Hematopoietic multipotent progenitor cell treated with erythropoietin and hydrocortisone succinate and interleukin-3 and kit ligand, for 15 days (in vitro differentiated cells): Measurements from ENCODE around the gene CLMP.
"Not testable (repeated sequence)": the region's sequence is repeated elsewhere in the genome, so short reads cannot be mapped to it uniquely, and the experiment has no call there.

Experiments
- DNase-seq: peaks from one replicate; pipeline ENCODE4 v3.0.0-alpha.2; 2015; ENCODE audit warnings: low spot score

Gene CLMP

DNA sequence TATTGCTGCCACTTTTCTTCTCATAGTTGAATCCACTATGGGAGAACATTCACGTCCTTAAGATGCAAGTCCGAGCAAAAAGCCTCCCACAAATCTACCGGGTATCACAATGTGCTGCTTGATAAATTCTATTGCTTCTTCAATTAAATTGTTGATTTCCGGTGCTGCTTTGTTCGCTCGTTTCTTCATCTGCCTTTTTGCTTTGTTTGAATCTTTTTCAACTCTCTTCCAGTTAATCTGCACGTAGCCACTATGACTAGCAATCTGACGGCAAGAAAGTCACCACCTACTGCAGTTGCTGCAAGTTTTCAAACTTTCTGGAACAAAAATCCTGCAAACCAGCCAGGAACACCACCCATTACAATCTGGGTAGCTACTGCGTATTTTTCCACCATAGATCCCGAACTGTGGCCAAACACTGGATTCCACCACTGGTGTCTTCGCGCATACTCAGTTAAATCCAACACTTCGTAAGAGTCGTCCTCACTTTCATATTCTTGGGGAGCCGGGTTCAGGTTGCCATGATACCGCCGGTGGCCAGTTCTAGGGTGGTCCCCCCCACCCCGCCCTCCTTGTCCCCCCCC is 59.1 kb downstream of the CLMP start:
- no peak for DNase-seq

DNA sequence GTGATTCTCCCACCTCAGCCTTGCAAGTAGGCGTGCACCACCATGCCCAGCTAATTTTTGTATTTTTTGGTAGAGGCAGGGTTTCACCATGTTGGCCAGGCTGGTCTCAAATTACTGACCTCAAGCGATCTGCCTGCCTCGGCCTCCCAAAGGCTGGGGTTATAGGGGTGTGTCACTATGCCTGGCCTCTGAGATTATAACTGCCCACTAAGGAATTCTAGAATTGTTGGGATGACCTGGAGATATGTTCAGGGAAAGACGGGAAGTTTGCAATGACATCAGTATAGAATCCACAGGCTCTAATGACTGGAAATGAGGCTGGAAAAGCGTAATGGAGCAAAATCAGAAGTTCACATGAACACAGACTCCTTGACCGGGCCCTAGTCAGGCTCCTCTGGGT is 62.2 kb downstream of the CLMP start:
- no peak for DNase-seq

DNA sequence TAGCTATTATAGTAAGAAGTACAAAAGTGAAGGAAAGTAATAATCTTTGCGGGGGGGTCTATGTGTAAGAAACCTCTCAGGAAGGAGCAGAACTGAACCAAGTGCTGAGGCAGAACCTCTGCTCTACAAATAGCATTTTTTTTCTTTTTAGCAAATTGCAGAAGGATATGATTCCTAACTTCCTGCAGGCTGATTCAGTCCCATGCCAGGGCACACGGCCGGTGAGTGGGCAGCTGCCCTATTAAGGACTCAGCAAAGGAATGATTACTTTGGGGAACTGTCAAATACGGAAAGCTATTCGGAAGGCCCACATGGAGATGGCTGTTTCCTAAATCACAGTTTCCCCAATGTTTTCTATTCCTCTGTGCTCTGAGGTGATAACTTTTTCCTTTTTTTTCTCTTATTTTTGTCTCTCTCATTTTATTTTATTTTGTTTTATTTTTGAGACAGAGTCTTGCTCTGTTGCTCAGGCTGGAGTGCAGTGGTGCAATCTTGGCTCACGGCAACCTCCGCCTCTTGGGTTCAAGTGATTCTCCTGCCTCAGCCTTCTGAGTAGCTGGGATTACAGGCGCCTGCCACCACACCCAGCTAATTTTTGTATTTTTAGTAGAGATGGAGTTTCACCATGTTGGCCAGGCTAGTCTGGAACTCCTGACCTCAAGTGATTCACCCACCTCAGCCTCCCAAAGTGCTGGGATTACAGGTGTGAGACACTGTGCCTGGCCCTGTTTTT is 62.8 kb downstream of the CLMP start:
- not testable (repeated sequence) for DNase-seq

DNA sequence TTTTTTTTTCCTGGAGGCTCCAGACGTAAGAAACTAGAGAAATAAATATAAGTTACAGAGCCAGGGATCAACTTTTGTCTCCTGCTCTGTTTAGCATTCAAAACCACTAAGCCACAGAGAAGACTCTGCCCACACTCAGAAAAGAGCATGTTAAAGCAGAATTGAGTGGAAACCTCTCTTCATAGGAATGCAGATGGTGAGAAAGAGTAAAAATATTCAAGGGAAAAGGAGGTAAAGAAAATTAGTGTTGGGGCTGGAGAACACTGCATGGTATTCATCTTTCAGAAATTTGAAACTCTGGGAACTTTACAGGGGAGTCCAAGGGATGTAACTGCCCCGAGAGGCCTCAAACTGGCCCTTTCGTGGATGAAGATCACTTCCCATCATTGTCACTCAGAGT is 65.1 kb downstream of the CLMP start:
- DNase-seq = no peak

DNA sequence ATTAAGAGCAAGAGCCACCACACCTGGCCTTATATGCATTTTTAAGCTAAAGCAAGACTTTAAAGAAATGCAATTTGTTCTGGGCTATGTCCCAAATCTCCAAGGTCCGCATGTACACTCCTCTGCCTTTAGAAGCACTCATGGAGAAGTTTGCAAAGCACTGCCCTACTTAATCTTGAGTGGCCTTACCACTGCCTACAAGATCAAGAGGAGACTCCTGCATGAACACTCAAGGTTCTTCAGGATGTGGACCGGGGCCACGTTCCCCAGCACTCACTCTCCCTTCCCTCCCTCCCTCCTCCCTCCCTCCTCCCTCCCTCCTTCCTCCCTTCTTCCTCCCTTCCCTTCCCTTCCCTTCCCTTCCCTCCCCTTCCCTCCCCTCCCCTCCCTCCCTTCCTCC is 69.9 kb downstream of the CLMP start:
- DNase-seq = no peak

DNA sequence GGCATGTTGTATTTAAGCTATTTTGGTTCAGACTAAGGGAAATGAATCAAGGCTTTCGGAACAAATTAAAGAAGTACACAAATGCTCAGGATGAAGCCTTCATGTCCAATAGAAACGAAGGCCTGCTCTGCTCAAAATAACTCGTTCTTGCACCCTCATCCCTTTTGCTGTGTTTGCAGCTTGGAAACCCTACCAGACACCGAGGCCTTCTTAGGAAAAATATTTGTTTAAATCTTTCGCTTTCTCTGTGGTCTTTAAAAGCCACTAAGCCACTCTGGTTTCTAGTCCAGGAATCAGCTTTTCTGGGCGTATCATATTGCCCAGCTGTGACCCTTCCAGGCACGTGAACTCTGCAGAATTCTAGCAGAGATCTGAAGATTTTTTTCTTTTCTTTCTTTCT is 72.2 kb downstream of the CLMP start:
- DNase-seq = no peak

DNA sequence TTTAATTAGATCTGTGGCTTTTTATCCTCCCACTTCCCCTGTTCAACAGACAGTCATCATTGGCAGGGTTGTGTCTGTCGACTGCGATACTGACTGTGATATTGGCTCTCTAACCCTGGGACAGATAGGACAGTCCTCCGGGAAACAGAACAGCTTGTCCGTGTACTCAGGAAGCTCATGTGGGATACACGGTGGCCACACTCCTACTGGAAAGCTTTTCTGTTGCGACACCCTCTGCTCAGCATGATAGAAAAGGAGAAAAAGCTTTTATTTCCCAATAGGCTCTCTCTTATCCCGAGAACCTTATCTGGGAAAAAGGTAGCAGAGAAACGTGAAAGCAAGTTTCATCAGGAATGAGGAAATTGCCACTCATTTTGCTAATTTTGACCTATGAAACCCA is 72.7 kb downstream of the CLMP start:
- DNase-seq = no peak

DNA sequence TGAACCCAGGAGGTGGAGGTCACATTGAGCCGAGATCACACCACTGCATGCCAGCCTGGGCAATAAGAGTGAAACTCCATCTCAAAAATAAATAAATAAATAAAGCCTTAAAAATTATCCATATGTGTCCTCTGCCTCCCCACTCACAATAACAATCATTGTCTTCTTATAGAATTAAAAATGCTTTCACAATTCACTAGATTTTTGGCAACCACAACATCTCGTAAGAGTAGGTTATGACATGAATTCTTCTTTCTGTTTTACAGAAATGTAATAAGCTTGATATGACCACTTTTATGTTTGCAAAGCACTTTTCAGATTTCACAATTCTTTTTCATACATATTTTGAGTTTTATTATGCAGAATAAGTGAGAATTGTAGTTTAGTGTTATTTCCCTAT is 78.6 kb downstream of the CLMP start:
- DNase-seq = no peak

DNA sequence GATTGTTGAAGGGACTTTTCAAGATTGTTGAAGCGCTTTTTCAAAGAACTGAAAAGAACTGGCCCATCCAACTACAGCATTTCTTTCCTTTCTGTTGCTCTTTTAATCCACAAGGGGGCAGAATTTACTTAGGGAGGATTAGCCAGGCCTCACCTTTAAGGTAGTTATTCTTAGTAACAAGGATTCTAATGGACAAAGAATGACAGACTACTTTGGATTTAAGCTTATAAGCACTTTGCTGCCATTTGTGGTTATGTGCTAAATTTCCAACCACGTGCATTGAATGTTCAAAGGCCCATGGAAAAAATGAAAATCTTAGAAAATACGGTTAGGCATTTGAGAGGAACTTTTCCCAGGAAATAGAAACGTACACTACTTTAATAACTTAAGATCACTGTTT is 83.6 kb downstream of the CLMP start:
- DNase-seq = peak; percentile 55

DNA sequence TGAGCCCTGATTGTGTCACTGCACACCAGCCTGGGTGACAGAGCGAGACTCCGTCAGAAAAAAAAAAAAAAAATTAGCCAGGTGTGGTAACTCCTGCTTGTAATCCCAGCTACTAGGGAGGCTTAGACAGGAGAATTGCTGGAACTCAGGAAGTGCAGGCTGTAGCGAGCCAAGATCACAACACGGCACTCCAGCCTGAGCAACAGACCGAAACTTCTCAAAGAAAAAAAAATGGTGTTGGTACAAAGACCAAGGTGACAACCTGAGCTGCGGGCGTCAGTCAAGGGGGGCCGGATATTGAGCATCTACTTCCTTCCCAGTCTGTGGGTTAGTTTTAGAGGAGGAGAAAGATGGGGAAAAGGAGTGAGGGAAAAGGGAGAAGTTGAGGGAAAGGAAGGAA is 84.7 kb downstream of the CLMP start:
- DNase-seq = no peak

DNA sequence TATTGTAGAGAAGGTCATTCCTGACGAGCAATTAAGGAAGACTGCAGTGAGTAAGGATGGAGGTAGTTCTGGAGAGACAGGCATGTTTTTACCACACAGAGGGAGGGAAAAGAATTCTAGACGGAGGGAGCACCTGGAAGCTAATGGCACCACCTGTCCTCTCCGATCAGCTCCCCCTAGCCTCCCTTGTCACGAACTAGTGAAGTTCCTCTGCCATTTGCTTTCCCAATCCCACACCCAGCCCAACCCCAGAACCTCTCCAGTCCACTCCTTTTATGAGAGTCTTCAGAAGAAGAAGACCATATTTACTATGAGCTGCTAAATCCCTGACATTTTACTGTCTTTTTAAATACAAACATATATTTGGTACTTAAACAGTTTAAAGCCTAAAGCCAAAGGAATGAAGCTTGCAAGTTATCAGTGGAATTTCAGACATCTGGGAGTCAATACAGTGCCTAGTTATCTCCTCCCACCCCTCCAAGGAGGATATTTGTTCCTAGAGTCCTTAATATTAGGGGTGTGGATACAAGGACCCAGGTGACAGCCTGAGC is 87.0 kb downstream of the CLMP start:
- no peak for DNase-seq

DNA sequence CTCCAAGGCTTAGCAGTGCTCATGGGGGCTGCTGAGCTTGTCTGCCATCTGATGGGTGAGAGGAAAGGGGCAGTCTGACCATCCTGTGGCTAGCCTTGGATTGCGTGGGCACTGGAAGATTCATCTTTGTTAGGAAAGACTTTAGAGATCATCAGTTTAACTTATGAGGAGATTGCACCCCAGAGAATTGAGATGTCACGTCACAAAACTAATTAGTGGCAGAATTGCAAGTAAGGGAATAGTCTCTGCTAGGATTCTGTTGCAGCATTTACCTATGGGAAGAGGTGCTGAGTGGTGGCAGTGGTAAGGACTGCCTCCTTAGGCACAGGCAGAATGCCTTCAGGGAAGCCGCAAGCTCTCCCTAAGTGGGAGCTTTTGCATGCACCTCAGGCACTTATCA is 90.4 kb downstream of the CLMP start:
- no peak for DNase-seq

DNA sequence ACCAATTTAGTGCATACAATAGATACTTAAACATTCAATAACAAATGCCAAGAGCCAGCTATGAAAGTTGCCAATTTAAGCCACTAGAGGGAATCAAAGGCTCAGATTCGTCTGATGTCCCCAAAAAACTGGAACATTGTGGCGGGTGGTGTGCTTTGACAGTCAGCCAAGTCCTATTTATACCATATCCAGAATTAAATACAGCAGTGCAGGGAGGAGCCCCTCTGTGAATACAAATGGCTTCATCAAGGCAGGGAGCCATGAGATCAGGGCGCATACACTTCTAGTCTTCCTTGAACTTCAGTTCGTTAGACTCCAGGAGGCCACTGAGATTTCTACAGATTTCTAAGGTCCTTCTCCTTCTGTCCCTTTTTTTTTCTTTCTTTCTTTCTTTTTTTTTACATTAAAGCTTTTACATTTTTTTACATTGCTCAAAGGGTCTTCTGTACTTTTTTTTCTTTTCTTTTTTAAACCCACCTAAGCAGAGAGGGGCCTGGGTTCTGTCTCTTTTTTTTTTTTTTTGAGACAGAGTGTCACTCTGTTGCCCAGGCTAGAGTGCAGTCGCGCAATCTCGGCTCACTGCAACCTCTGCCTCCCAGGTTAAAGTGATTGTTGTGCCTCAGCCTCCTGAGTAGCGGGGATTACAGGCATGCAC is 91.6 kb downstream of the CLMP start:
- DNase-seq = no peak

DNA sequence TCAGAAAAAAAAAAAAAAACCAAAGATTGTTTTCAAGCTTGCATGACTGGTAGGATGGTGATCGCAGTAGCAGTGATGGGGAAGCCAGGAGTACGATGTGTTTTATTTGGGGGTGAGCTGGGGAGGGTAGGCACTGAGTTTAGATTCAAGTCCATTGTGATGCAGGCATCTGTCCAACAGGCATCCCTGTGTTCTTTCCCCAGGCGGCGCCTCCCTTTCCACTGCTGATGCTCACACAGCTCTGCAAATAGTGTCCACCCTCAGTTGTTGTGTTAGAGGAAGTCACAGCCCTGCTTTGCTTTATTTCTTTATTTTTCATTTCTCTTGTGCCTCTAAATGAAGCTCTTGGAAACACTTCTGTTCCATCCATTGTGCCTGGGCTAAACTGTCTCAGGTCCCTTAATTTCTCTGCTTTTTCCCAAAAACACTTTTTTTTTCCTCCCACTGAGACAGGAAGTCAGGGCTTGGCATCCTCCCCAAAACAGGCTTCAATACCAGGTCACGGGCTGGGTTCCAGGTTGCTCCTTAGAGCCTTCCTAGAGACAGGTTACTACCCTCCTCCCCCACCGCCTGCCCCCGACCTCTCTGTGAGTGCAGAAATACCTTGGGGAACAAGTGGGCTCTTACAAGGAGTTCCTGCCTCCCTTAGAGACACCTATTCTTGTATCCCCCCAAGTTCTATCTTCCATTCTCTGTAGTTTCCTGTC is 94.5 kb downstream of the CLMP start:
- no peak for DNase-seq

DNA sequence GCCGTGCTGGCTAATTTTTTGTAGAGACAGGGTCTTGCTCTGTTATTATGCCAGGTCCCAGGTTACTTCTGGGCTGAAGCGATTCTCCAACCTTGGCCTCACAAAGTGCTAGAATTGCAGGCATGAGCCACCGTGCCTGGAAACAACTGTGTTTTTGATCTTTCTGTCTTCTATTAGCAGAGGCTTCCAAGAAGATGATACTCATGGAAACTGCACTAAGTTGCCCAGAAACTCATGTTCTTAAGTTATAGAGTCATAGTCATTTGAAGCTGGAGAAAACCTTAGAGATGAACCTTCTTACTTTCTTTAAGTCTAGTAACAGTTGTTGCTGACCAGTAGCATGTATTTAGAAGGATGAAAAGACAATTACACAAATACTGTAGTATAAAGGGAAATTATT is 96.1 kb downstream of the CLMP start:
- DNase-seq = no peak

DNA sequence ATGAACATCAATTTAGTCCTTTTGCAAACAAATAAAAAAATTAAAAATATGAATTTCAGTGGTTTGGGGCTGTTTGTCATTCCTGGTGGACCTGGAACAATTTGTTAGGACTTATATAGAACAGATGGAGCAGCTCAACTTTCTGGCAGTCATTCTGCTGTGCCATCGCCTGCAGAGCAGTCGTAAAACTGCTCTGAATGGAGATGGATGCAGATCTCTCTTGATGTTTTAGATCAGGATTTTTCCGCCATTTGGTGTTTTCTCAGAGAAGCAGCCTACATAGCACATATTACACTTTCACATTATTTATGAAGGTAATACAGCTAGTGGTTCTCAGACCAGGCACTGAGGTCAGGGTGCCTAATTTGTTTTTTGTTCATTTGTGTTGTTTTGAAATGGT is 101.3 kb downstream of the CLMP start:
- no peak for DNase-seq

DNA sequence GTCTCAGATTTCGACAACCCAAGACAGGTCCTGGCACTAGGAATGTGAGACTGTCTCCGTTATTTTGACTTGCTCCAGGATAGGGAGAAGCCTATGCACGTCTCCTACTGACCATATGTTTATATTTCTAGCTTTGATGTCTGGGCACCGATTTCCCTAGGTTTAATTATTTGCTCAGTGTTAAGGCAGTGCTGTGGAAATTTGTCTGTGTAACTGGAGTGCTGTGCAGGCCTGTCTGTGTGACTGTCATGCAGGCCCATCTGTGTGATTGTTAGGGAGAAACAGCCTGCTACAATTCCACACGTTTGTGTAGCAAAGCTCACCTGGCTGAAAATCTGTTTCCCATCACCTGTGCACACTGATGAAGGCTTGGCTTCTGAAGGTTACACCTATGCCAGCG is 103.5 kb downstream of the CLMP start:
- no peak for DNase-seq

DNA sequence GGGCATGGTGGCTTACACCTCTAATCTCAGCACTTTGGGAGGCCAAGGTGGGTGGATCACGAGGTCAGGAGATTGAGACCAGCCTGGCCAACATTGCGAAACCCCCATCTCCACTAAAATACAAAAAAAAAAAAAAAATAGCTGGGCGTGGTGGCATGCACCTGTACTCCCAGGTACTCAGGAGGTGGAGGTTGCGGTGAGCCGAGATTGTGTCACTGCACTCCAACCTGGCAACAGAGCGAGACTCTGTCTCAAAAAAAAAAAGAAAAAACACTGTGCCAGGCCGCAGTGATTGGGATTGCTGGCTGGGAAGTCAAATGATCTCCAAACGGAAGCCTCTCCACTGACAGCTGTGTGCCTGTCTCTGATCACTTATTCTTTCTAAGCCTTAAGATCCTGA is 104.9 kb downstream of the CLMP start:
- not testable (repeated sequence) for DNase-seq

DNA sequence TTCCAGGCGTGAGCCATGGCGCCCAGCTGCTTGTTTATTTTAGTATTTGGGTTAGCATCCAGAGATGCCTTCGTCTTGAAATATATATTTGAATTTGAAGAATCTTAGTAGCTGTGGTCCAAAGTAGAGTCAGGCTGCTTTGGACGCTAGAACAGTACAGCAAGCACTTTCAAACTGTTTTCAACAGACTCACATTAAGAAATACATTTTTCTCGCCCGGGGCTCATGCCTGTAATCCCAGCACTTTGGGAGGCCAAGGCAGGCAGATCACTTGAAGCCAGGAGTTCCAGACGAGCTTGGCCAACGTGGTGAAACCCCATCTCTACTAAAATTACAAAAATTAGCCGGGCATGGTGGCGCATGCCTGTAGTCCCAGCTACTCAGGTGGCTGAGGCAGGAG is 106.2 kb downstream of the CLMP start:
- DNase-seq = not testable (repeated sequence)

DNA sequence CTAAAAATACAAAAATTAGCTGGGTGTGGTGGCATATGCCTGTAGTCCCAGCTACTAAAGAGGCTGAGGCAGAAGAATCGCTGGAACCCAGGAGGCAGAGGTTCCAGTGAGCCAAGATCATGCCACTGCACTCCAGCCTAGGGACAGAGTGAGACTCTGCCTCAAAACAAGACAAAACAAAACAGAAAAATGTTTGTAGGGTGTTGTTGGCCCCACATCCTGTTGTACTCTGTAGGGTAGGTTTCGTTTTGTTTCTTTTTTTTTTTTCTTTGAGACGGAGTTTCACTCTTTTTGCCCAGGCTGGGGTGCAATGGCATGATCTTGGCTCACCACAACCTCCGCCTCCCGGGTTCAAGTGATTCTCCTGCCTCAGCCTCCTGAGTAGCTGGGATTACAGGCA is 107.4 kb downstream of the CLMP start:
- DNase-seq = not testable (repeated sequence)

DNA sequence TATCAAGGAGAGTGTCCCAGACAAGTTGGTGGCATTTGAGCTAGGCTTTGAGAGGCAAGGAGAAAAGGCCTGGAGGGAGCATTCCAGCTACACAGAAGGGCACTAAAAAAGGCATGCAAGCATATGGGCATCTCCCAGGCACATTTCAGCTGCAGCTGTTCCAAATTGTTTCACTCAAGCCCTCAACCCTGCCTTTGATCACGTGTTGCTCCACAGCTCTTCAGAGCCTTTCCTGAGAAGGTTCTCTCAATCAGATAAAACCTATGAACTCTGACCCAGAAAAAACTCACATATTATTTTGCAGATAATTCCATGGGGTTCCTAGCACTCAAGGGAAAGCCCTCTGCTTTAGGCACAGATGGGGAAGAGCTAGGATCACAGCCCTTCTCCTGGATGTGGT is 108.7 kb downstream of the CLMP start:
- DNase-seq = no peak

DNA sequence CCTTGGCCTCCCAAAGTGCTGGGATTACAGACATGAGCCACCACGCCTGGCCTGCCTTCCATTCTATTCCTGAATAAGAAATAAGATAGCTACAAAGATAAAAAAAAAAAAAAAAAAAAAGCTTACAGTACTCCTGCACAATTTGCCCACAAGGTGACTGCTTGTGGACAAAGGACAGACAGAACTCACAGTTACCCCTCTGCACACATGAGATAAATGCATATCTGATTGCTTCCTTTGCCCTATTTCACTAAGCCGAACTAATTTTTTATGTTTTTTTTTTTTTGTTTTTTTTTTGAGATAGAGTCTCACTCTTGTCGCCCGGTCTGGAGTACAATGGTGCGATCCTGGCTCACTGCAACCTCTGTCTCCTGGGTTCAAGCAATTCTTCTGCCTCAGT is 109.6 kb downstream of the CLMP start:
- no peak for DNase-seq

DNA sequence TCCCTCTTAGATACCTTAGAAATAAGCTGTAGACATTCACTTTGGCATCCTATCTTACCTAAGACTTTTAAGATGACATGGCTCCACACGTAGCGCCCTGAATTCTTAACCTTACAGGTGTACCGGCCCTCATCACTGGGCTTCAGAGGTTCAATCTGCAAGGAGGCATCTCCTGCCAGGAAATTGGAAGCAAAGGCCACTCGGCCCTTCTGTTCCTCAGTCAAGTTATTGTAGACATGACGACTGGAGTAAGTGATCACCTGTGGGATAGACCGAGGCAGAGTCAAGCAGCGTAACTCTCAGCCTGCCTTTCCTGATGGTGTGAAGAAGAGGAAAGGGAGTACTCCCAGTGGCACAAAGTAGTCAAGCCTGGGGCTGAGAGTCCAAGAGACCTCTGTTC is 110.6 kb downstream of the CLMP start:
- no peak for DNase-seq
